ENCODE data around the gene MYO10. TPM values are rescaled to one million over a fixed set of nuclear protein-coding genes. Genes with fewer than 3 reads are reported as not detected.

The MYO10 gene
- total and polyA plus RNA-seq, 2 of the 8 experiments (the other 6 are each of a cell fraction or from before 2014, with no cell fraction given), result 21.5 to 107 TPM

DNA sequence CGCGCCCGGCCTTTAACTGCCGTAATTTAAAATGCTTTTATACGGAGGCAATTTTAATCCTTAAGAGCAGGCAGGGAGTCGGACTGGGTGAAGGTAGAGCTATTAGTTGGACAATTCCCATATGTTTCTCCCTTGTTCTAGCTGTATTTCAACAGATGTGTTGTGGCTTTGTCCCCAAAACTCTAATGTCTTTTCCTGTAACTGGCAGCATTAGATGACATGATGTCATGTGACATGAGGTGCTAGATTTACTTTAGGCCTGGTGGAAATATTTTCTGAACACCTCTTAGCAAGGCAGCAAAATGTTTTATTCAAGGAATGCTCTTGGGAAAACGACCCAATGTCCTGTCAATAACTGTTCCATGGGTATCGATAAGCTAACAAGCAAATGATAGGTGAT is 8.5 kb downstream of the MYO10 start (continued):
- TF ChIP-seq, protein P1, sequence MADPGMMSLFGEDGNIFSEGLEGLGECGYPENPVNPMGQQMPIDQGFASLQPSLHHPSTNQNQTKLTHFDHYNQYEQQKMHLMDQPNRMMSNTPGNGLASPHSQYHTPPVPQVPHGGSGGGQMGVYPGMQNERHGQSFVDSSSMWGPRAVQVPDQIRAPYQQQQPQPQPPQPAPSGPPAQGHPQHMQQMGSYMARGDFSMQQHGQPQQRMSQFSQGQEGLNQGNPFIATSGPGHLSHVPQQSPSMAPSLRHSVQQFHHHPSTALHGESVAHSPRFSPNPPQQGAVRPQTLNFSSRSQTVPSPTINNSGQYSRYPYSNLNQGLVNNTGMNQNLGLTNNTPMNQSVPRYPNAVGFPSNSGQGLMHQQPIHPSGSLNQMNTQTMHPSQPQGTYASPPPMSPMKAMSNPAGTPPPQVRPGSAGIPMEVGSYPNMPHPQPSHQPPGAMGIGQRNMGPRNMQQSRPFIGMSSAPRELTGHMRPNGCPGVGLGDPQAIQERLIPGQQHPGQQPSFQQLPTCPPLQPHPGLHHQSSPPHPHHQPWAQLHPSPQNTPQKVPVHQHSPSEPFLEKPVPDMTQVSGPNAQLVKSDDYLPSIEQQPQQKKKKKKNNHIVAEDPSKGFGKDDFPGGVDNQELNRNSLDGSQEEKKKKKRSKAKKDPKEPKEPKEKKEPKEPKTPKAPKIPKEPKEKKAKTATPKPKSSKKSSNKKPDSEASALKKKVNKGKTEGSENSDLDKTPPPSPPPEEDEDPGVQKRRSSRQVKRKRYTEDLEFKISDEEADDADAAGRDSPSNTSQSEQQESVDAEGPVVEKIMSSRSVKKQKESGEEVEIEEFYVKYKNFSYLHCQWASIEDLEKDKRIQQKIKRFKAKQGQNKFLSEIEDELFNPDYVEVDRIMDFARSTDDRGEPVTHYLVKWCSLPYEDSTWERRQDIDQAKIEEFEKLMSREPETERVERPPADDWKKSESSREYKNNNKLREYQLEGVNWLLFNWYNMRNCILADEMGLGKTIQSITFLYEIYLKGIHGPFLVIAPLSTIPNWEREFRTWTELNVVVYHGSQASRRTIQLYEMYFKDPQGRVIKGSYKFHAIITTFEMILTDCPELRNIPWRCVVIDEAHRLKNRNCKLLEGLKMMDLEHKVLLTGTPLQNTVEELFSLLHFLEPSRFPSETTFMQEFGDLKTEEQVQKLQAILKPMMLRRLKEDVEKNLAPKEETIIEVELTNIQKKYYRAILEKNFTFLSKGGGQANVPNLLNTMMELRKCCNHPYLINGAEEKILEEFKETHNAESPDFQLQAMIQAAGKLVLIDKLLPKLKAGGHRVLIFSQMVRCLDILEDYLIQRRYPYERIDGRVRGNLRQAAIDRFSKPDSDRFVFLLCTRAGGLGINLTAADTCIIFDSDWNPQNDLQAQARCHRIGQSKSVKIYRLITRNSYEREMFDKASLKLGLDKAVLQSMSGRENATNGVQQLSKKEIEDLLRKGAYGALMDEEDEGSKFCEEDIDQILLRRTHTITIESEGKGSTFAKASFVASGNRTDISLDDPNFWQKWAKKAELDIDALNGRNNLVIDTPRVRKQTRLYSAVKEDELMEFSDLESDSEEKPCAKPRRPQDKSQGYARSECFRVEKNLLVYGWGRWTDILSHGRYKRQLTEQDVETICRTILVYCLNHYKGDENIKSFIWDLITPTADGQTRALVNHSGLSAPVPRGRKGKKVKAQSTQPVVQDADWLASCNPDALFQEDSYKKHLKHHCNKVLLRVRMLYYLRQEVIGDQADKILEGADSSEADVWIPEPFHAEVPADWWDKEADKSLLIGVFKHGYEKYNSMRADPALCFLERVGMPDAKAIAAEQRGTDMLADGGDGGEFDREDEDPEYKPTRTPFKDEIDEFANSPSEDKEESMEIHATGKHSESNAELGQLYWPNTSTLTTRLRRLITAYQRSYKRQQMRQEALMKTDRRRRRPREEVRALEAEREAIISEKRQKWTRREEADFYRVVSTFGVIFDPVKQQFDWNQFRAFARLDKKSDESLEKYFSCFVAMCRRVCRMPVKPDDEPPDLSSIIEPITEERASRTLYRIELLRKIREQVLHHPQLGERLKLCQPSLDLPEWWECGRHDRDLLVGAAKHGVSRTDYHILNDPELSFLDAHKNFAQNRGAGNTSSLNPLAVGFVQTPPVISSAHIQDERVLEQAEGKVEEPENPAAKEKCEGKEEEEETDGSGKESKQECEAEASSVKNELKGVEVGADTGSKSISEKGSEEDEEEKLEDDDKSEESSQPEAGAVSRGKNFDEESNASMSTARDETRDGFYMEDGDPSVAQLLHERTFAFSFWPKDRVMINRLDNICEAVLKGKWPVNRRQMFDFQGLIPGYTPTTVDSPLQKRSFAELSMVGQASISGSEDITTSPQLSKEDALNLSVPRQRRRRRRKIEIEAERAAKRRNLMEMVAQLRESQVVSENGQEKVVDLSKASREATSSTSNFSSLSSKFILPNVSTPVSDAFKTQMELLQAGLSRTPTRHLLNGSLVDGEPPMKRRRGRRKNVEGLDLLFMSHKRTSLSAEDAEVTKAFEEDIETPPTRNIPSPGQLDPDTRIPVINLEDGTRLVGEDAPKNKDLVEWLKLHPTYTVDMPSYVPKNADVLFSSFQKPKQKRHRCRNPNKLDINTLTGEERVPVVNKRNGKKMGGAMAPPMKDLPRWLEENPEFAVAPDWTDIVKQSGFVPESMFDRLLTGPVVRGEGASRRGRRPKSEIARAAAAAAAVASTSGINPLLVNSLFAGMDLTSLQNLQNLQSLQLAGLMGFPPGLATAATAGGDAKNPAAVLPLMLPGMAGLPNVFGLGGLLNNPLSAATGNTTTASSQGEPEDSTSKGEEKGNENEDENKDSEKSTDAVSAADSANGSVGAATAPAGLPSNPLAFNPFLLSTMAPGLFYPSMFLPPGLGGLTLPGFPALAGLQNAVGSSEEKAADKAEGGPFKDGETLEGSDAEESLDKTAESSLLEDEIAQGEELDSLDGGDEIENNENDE (IDR thresholded peaks at IDR 0.05; ENCODE audit: insufficient replicate concordance, low read length), result no peak
- TF ChIP-seq RNF2 (IDR thresholded peaks at IDR 0.05; ENCODE audit: borderline replicate concordance, low read depth, low read length, missing control alignments, poor library complexity, severe bottlenecking), result no peak
- TF ChIP-seq NANOG (IDR thresholded peaks at IDR 0.05; ENCODE audit: insufficient read depth, low read depth, low read length, poor library complexity, severe bottlenecking), result no peak
- TF ChIP-seq CBX8 (IDR thresholded peaks at IDR 0.05; ENCODE audit: borderline replicate concordance, low read depth, low read length), result no peak
- TF ChIP-seq MAFK (IDR thresholded peaks at IDR 0.05; ENCODE audit: low read depth, low read length), result no peak
- no peak for TF ChIP-seq TEAD4 (IDR thresholded peaks at IDR 0.05; ENCODE audit: low read depth, low read length)
- no peak for TF ChIP-seq ZNF274 (IDR thresholded peaks at IDR 0.05; ENCODE audit: borderline replicate concordance, extremely low read depth, low read length)
- no peak for TF ChIP-seq SIN3A (conservative IDR thresholded peaks at IDR 0.05 in 1 of 2, IDR thresholded peaks at IDR 0.05 in 1 of 2; ENCODE audit: low read depth in 1 of 2, low read length in 2 of 2)
